NCI-H128 (cell line): ENCODE results near the gene PRR36.
A peak's percentile ranks its signal among the peaks of the same experiment; 100 is the strongest.
"Not testable (repeated sequence)": the region's sequence is repeated elsewhere in the genome, so short reads cannot be mapped to it uniquely, and the experiment has no call there.

Experiments used
- DNase-seq: peaks from one replicate; lab custom pipeline; 2025; ENCODE audit not compliant: unreplicated experiment; lab: John Stamatoyannopoulos, UW

The PRR36 gene

DNA sequence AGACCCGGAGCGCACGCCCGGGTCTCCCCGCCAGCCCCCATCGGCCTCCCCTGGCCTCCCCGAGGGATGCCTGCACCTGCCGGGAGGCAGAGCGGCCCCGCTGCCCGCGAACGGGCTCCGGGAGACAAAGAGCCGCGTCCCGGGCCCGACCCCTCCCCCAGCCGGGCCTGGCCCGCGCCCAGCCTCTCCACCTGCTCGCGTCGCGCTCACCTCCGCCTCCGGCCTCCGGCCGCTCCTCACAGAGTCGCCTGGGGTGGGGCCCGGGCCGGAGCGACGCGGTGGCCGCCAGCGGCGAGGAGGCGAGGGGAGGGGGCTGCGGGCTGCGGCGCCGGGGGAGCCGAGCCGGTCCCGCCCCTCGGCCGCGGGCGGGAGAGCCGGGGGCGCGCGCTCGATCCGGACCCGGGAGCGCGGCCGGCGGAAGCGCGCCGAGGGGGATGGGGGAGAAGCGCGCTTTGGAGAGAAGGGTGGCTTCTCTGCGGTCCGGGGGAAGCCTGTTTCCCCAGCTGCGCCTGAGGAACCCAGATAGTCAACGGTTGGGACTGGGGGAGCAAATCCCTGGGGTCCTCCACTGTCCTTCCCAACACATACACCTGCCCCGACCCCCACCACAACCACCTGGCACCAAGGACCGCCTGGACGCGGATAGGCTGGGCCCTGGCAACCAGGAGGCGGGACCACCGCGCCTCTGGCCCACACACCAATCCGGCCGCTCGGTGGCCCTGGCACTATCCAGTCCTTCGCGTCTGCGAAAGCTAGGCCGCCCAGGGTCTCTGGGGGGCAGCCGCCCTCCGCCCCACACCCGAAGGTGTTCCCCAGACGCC, at the start of gene PRR36:
Gene PRR36, minus strand, starts transcription at position 315 of the 821 bp plus-strand sequence. CDS start 701 bp downstream, outside the sequence.
- peak; percentile 77 for DNase-seq

DNA sequence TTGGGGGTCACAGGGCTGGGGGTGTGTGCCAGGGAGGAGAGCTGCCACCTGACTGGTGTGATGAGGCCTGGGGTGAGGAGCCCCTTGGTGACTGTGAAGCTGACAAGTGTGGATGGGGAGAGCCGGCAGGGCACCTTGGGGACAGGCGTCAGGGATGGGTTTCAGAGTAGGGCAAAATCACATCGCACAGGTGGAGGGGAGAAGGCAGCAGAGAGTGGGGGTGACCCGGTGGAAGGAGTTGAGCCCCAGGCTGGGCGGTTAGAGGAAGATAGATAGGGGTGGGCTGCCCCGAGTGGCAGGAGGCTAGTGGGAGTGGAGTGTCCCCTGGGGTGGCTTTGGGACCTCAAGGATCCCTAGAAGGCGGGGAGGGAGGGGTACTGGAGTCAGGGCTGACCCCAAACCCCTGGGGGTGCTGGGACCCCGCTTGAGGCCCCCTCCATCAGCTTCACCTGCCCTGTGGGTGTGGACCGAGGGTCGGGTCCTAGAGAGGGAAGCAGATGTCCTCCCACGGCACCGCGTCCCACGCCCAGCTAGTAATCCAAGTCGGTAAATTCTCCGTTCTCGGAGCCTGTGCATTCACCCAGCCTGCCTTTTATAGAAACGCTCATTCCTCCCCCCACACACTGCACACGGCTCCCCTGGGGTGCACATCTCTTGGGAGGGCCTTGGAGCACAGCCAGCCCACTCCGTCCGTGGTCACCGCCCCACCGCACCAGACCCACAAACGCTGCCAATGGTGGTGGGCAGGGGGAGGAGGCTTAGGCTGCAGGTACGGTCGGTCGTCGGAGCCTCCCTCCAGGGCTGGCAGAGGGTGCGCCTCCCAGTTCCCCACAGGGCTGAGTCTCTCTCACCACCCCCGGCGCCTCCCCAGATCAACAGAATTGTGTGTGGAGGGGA, 49.4 kb upstream of the PRR36 start:
- no peak for DNase-seq

DNA sequence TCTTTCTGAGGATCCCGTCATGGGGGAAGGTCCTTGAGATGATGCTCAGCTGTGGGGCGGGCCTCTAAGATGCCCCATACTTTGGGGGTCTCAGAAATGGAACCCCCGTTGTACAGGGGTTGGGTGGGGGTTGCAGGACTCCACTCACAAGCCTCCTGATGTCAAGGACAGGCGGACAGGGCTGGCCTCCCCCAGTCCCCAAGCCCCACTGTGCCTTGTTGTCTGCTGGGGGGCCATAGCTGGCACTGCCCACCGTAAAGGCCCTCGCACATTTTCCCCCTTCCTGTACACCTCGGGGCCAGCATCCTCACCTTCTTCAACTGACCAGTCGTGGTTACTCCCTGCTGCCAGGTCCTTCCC, 48.6 kb upstream of the PRR36 start:
- no peak for DNase-seq

DNA sequence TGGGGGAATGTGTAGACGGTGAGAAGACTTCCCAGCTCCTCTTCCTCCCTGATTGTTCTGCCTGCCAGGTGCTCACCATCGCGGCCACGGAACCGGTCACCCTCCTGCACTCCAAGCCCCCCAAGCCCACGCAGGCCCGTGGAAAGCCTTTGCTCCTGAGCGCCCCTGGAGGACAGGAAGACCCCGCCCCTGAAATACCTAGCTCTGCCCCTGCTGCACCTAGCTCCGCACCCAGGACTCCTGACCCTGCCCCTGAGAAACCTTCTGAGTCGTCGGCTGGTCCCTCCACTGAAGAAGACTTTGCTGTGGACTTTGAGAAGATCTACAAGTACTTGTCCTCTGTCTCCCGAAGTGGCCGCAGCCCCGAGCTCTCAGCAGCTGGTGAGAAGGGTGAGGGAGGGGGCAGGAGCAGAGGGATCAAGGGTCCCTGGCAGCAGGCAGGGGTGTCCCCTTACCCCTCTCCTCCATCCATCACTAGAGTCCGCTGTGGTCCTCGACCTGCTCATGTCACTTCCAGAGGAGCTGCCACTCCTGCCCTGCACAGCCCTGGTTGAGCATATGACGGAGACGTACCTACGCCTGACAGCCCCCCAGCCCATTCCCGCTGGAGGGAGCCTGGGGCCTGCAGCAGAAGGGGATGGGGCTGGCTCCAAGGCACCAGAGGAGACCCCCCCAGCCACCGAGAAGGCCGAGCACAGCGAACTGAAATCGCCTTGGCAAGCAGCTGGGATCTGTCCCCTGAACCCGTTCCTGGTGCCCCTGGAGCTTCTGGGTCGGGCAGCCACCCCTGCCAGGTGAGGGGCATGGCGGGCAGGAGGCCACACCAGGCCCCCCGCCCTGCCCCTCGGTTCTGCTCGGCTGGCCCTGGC, 48.0 kb upstream of the PRR36 start:
- no peak for DNase-seq

DNA sequence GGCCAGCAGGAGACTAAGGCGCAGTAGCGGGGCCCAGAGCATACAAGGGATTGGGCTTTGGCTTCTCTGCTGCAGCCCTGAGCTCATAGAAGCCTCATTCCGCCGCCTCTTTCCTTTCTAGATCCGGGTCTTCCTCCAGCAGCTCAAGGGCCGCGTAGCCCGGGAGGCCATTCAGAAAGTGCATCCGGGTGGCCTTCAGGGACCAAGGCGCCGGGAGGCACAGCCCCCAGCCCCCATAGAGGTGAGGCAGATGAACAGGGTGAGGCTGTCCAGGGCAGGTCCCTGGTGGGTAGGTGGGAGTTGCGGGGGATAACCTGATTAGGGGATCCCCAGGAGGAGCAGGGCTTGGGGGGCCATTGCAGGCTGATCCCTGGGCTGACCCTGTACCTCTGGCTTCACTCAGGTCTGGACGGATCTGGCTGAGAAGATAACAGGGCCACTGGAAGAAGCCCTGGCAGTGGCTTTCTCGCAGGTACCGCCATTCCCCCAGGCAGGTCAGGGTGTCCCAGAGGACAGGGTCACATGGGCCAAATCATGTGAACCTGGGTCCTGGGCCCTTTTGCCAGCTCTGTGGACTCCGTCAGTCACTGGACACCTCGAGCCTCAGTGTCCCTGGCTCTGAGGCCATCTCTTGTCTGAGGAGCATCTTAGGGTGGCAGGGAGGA, 47.2 kb upstream of the PRR36 start:
- no peak for DNase-seq

DNA sequence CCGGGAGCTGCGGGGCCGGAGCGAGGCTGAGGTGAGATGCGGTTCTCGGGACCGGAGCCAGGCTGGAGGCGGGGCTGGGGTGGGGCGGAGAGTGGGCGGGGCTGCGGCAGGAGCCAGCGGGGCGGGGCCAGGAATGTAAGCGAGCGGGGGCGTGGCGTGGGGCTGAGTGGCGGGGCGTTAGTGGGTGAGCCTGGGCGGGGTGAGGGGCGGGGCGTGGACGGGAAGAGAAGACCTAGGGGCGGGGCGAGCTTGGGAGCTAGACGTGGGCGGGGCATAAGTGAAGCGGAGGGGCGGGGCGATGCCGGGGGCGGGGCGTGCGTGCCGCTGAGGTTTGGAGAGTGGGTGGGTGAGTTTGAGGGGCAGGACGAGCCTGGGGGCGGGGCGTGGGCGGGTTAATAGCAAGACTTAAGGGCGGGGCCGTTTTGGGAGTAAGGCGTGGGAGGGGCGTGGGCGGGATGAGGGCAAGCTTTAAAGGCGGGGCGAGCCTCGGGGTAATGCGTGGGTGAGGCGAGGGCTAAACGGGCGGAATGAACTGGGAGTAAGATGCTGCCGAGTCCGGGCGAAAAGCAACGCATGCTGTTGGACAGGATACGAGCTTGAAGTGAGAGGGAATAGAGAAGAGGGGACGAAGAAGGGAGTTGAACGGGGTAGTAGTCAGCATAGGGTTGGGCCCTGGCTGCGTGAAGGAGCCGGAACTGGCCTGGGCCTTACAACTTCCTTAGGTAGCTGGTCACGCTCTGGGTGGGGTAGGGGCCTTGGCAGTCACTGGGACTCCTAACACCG, 46.5 kb upstream of the PRR36 start:
- peak; percentile 93 for DNase-seq

DNA sequence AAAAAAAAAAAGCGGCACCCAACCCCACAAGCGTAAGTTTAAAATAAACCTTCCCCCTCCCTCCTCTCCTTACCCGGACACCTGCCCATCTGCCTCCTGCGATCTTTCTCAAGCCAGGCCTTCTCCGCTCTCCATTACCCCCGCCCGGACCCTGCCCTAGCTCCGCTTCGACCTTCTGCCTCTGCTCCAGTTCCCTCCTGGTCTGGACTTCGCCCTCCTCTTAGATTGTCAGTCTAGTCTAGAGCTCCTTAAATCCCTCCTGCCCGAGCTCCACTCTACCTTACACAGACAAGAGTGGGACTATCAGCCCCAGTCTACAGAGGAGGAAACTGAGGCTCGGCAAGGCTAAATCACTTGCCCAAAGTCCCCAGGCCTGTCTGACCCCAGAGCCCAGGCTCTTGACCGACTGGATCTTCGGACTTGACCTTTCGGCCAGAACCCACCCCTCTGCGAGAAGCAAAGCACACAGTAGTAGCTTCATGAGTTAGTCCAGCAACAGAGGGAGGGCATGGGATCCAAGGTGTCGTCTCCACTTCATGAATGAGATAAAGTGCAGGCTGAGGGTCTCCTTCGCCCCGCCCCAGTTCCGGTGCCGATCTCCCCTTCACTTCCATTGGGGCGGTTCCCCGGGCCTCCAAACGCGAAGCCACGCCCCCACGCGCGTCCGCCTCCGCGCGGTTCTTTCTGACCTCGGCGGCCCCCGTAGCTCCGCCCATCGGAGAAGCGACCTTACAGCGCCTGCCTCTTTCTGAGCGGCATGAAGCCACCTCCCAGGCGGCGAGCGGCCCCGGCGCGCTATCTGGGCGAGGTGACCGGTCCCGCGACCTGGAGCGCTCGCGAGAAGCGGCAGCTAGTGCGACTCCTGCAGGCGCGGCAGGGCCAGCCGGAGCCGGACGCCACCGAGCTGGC, 45.7 kb upstream of the PRR36 start, which contains the start of gene SNAPC2:
Gene SNAPC2, plus strand, starts transcription at position 729 of the 909 bp plus-strand sequence. Its CDS starts 29 bp downstream, at position 758.
- peak; percentile 82 for DNase-seq

DNA sequence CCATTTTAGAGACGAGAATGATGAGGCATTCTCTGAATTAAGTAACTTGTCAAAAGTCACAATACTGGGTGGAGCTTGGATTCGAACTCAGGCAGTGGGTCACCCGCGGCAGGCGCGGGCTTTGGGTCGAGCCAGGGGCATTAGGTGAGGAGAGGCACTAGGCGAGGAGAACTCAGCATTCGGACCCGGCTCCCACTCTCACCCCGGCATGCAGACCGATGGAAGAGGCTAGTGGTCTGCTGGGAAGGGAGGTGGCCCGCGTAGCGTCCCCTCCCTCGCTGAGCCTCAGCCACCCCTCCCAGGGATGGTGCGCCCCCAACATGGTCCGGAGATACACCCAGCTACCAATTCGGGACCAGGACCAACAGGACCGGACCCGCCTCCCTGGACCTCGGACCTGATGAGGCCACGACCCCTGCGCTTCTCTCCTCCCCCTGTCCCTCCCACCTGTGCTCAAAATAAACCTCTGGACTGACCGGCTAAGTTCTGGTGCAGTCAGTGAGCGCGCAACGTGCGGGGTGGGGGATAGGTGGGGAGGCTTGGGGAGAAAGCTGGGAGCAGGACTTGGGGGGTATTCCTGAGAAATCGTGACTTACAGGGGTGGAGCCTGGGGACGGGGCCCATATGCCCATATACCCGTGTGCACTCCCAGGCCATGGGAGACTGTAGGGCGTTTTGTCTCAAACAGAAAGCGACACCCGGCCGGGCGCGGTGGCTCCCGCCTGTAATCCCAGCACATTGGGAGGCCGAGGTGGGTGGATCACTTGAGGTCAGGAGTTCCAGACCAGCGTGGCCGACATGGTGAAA, 44.6 kb upstream of the PRR36 start:
- DNase-seq: no peak

DNA sequence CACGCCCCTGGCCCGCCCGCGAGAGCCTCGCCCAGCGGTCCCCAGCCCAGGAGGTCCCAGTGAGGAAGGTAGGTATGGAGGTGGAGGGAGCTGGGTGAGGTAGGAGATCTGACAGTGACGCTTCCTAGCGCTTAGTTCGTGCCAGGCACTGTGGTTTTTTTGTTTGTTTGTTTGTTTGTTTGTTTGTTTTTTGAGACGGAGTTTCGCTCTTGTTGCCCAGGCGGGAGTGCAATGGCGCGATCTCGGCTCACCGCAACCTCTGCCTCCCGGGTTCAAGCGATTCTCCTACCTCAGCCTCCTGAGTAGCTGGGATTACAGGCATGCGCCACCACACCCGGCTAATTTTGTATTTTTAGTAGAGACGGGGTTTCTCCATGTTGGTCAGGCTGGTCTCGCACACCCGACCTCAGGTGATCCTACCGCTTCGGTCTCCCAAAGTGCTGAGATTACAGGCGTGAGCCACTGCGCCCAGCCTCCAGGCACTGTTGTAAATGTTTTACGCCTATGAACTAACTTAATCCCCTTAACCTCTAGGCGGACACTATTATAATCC, 43.9 kb upstream of the PRR36 start:
- DNase-seq: not testable (repeated sequence)

DNA sequence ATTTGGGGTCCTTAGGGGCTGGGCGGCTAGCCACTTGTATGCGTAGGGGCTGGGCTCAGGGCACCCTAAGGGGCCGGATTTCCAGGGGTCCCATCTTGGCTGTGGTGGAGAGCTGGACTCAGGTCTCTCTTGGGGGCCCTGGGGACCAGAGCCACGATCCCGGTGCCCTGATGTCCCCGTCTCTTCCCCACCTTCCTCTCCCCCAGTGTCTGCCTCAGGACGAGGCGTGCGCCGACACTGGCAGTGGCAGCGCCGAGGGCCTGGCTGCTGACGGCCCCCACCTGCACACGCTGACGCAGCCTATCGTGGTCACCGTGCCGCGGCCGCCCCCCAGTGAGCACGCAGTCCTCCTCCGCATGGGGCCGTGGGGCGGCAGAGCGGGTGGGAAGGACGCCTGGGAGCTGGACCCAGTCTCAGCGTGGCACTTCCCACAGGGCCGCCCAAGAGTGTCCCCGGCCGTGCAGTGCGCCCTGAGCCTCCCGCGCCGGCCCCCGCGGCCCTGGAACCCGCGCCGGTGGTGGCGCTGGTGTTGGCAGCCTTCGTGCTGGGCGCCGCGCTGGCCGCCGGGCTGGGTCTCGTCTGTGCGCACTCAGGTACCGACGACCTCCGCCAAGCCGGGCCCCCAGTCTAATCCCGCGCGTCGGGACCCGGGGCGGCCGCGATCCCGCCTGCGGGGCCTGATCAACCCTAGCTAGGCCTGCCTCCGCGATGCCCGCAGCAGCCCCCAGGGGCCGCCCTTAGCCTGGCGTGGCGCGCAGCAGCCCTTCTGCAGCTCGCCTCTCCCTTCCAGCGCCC, 43.3 kb upstream of the PRR36 start:
- DNase-seq: no peak

DNA sequence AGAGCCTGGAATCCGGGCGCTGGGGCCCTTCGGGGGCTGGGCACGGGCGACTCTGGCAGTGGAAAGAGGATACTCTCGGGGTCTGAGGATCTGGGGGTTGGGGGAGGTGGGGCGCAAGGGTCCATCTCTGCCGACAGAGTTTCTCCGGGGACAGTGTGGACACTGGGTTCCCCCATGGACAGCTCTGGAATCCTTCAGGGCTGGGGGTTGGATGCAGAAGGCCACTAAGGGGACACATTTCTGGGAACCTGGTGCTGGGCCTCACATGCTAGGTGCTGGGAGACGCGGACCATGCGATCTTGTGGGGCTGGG, 42.7 kb upstream of the PRR36 start:
- DNase-seq: no peak

DNA sequence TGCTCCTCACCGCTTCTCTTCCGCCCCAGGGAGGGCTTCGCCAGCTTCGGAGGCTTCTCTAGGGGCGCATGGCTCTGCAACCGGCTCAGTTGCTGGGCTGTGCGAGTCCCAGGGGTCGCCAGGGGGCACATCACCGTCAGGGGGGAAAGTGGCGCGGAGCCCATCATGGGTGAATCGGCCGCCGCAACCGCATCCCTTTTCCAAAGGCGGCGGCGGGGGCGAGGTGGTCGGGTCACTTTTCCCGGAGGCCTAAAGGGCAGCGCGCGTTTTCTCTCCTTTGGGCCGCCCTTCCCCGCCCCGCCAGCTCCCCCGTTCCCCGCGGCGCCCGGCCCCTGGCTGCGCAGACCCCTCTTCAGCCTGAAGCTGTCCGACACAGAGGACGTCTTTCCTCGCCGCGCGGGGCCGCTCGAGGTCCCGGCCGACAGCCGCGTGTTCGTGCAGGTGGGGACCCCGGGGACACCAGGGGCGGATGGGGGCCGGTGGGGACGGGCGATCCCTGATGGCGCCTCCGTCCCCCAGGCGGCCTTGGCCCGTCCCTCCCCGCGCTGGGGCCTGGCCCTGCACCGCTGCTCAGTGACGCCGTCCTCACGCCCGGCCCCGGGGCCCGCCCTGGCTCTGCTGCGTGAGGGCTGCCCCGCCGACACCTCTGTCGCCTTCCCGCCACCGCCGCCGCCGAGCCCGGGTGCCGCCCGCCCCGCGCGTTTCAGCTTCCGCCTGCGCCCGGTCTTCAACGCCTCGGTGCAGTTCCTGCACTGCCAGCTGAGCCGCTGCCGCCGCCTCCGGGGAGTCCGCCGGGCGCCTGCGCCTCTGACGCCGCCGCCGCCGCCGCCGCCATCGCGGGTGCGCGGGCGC, 42.1 kb upstream of the PRR36 start:
- DNase-seq: no peak

DNA sequence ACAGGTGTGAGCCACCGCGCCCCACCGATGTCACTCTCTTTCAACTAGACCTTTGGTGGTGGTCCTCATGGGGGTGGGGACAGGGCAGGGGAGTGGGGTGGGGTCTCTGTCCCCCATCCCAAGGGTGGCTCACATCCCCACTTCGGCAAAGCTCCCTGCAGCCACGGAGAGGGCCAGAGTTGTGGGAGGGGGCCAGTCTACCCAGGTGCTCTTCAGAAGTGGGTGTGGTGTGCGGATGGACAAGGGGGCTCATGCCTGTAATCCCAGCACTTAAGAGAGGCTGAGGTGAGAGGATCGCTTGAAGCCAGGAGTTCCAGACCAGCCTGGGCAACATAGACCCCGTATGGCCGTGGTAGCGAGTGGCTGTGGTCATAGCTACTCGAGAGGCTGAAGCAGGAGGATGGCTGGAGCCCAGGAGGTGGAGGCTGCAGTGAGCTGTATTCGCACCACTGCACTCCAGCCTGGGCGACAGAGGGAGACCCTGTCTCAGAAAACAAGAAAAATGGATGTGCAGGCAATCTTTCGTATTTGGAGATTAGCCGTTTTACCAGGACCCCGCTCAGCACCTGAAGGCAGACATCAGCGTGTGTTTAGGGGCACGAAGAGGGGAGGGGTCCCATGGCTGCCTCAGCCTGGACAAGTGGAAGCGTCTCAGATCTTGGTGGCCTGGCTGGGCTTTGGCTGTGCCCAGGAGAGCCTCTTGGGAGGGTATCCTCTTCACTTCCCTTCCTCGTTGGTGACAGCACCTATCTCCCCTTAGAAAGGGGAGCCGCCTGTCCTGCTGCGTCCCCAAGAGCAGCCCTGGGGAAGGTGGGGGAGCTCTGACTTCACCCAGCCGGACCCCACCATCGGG, 41.3 kb upstream of the PRR36 start:
- no peak for DNase-seq

DNA sequence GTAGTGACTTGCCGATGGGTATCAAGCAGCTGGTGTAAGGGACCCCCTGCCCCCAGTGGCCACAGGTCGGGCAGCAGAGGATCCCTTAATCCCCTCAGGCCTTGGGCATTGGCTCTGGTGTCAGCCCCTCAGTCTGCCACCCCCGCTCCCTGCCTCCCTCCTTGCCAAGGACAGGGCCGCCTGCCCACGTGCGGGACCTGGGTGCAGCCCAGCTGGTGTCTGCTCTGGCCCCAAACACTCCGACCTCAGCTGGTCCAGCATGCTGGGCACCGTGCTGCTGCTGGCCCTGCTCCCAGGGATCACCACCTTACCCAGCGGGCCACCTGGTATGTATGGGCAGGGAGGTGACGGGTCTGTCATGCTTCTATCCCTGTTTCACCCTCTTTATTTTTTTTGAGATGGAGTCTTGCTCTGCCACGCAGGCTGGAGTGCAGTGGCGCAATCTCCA, 40.4 kb upstream of the PRR36 start, which contains the start of gene TGFBR3L:
Gene TGFBR3L, plus strand, starts transcription at position 233 of the 448 bp plus-strand sequence.
- DNase-seq: no peak

DNA sequence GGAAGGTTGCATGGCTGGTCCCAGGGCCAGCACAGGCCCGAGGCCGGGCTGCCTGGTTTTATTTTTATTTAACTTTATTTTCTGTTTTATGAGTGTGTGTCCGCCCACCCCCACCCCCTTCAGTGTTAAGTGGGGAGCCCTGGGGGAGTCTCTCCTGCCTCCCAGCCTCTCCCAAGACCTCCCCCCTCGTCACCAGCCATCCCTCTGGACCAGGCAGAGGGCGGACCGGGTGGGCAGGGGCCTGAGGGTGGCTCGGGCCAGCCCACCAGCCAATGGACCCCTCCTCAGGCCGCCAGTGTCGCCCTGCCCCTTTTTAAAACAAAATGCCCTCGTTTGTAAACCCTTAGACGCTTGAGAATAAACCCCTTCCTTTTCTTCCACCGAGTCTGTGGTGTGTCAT, 39.9 kb upstream of the PRR36 start:
- no peak for DNase-seq
